ENCODE data around the gene TMEM30B.

TMEM30B gene

DNA sequence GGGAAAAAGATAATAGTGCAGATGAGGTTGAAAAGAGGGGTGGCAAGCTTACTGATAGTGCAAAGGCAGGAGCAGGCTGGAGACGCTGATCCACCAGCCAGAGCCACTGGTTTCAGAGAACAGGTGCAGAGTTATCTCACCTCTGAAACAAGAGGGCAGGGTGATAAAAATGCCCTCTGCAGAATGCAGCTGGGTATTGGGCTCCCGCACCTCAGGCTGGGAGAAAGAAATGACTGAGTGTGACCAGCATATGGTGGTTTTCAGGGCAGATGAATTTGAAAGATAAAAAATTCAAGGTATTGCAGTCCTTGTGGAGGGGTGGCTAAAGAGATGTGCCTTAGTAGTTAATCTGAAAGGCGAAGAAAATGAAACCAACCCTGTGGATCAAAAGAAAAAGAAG is 2.9 kb upstream of the TMEM30B start:
- no peak for DNase-seq (ENCODE audit: low read depth, low spot score)
- no peak overlapping the region for H3K4me3 ChIP-seq (ENCODE audit: low read depth, low read length)
- ChIA-PET POLR2A (no interaction called here), CTCF (interaction anchor here (1.4 to 9.3 kb wide), 5 partner anchors 13 to 1099 kb away, joined by 3 to 97 read pairs (median 30); no protein-coding TSS in a partner anchor)
- TF ChIP-seq, protein P1, sequence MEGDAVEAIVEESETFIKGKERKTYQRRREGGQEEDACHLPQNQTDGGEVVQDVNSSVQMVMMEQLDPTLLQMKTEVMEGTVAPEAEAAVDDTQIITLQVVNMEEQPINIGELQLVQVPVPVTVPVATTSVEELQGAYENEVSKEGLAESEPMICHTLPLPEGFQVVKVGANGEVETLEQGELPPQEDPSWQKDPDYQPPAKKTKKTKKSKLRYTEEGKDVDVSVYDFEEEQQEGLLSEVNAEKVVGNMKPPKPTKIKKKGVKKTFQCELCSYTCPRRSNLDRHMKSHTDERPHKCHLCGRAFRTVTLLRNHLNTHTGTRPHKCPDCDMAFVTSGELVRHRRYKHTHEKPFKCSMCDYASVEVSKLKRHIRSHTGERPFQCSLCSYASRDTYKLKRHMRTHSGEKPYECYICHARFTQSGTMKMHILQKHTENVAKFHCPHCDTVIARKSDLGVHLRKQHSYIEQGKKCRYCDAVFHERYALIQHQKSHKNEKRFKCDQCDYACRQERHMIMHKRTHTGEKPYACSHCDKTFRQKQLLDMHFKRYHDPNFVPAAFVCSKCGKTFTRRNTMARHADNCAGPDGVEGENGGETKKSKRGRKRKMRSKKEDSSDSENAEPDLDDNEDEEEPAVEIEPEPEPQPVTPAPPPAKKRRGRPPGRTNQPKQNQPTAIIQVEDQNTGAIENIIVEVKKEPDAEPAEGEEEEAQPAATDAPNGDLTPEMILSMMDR (IDR thresholded peaks at IDR 0.05; ENCODE audit: insufficient read depth, low read length, missing control alignments) = no peak

DNA sequence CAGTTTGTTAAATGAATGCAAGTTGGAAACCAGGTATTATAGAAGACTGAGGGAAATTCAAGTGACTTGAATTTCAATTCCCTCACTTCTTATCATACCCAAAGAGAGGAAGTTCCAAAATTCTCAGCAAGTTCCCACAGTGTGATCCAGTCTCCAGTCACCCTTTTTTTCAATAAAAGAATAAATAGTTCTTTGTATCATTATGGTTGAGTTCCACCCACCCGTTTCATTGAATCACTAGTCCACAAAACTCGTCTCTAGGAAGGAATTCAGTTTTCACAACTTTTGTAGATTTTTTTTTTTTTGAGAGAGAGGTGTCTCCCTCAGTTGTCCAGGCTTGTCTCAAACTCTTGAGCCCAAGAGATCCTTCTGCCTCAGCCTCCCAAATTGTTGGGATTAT is 1.6 kb upstream of the TMEM30B start:
- ChIA-PET POLR2A (no interaction called here), CTCF (interaction anchor here (0.7 to 9.3 kb wide), 6 partner anchors 14 to 1033 kb away, joined by 3 to 97 read pairs (median 8); no protein-coding TSS in a partner anchor)
- TF ChIP-seq, protein P1 (IDR thresholded peaks at IDR 0.05; ENCODE audit: insufficient read depth, low read length, missing control alignments) = no peak
- no peak overlapping the region for H3K4me3 ChIP-seq (ENCODE audit: low read depth, low read length)
- no peak for DNase-seq (ENCODE audit: low read depth, low spot score)

DNA sequence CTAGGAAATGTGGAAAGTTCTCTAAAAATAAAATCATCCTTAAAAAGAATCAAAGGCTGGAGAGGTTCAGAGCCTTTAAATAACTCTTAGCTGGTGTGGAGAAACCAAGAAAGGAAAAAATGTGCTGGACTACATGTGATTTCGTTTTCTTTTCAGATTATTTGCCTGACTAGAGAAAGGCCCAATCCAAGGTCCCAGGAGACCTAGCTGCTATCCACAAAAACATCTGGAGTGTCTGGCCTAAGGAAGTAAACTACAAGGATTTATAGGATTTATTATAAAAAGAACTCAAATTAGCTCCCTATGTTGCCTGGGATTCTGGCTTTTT is 774 bp upstream of the TMEM30B start:
- H3K4me3 ChIP-seq (ENCODE audit: low read depth, low read length) = no peak overlapping the region
- TF ChIP-seq, protein P1 (IDR thresholded peaks at IDR 0.05; ENCODE audit: insufficient read depth, low read length, missing control alignments) = no peak
- ChIA-PET POLR2A (no interaction called here), CTCF (interaction anchor here (0.7 to 9.3 kb wide), 5 partner anchors 13 to 1032 kb away, joined by 3 to 97 read pairs (median 6); no protein-coding TSS in a partner anchor)
- no peak for DNase-seq (ENCODE audit: low read depth, low spot score)

DNA sequence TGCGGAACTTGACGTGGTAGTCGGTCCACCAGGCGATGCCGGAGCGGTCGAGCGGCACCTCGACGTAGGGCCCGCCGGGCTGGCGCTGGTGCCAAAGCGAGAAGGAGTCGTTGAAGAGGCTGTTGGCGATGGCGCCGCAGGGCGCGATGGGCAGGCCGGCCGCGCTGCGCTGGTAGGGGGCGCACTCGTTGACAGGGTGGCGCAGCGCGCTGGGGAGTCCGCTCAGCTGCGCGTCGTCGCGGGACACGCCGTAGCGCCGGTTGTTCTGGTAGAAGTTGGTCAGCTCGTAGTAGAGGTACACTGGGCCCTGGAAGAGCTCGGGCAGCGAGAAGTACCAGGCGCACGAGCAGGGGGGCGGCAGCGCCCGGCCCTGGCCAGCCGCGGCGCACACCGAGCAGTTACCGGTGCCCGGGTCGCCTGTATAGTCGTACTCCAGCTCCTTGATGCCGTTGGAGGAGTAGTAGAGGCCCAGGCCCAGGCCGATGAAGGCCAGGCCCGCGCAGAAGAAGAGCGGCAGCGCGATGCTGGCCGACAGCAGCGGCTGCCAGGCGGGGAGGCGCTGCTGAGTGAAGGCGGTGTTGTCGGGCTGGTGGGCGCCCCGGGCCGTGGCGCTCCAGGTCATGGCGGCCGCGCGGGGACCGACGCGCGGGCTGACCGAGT is 482 bp downstream of the TMEM30B start:
- CTCF ChIA-PET = interaction anchor here (0.8 to 9.3 kb wide), 6 partner anchors 12 to 933 kb away, joined by 3 to 97 read pairs (median 5); no protein-coding TSS in a partner anchor
- POLR2A ChIA-PET = interaction anchor here (0.7 to 1.1 kb wide), 2 partner anchors 1032 to 1097 kb away, joined by 3 read pairs; partner anchors contain the start of gene PPM1A
- H3K4me3 ChIP-seq (ENCODE audit: low read depth, low read length) = peak overlapping the region; percentile 45
- TF ChIP-seq, protein P1 (IDR thresholded peaks at IDR 0.05; ENCODE audit: insufficient read depth, low read length, missing control alignments) = peak; percentile 45
- no peak for DNase-seq (ENCODE audit: low read depth, low spot score)

DNA sequence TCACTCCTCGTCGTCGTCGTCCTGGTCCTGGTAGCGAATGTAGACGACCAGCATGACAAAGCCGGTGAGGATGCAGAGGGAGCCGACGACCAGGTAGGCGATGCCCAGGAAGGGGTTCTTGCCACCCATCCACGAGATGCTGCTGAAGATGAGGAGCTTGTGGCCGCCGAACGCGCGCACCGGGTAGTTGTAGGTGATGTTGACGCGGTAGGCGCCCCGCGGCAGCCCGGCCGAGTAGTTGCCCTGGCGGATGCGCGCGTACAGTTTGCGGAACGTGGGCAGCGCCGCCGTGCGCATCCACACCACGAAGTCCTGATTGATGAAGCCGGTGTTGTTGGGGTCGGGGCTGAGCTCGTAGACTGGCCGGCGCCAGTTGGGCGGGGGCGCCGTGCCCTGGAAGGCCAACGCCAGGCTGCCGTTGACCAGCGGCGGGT is 1.0 kb downstream of the TMEM30B start:
- TF ChIP-seq, protein P1 (IDR thresholded peaks at IDR 0.05; ENCODE audit: insufficient read depth, low read length, missing control alignments) = no peak
- ChIA-PET POLR2A (interaction anchor here (1.1 kb wide), 1 partner anchor 1031 kb away, joined by 3 read pairs; the partner anchor contains the start of gene PPM1A), CTCF (interaction anchor here (0.6 to 9.3 kb wide), 8 partner anchors 8 to 933 kb away, joined by 3 to 97 read pairs (median 5); no protein-coding TSS in a partner anchor)
- H3K4me3 ChIP-seq (ENCODE audit: low read depth, low read length) = peak overlapping the region; percentile 45
- DNase-seq (ENCODE audit: low read depth, low spot score) = no peak

DNA sequence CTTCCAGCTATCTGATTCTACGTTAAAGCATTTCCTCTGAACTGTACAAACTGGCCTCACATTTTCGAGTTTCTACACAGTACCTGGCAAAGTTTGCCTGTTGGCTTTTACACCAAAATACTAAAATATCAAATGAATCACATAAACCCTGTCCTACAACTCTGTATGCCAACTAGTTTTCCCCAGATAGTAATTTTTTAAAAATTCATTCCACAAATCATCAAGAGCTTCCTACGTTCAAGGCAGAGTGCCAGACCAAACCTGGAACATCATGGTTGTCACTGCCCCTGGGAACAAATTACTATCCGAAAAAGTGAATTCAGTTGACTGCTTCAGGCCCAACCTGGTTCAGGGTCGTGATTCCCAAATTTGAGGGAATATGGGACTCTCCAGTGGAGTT is 2.1 kb downstream of the TMEM30B start:
- POLR2A ChIA-PET = no interaction called here
- no peak overlapping the region for H3K4me3 ChIP-seq (ENCODE audit: low read depth, low read length)
- TF ChIP-seq, protein P1 (IDR thresholded peaks at IDR 0.05; ENCODE audit: insufficient read depth, low read length, missing control alignments) = no peak
- DNase-seq (ENCODE audit: low read depth, low spot score) = no peak
- CTCF ChIA-PET = interaction anchor here (0.9 to 9.1 kb wide), 5 partner anchors 9 to 700 kb away, joined by 3 to 90 read pairs (median 6); no protein-coding TSS in a partner anchor
